ENCODE results near the gene LHPP. TPM values are rescaled to one million over a fixed set of nuclear protein-coding genes. Genes with fewer than 3 reads are reported as not detected.

LHPP gene
- total and polyA plus RNA-seq, 3 donors from 2014 or later: 34.2 to 46.0 (median 45.0) TPM

DNA sequence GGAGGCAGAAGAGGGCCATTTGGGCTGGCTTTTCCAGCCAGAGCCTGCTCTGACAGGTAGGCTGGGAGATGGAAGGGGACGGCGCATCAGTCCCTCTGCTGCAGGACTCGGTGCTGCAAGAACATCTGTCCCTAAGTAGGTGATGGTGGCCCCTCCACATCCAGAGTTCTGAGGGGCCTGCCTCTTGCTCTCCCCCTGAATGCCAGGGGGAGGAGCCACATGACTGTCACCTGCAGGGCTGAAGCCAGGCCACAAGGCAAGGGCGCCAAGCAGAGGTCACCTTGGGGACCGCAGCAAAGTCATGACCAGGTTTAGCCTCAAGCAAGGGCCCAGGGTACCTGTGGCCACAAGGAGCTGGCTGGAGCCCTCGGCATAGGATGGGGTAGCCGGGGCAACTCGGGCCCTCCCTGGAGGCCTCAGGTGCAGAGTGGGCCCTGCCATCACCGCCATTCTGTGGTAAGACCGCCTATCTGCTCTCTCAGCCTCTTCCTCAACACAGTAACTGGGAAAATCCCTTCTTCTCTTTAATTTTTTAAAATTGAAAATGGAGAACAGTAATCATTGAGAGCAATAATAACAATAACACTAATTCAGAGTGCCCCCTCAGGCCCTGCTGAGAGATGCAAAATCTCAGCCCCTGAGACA lies 183.3 kb downstream of the LHPP start:
- Histone ChIP-seq H3K36me3 (ENCODE audit: low read depth, missing control alignments) (no peaks in the 10 kb centered on the region), H3K27me3 (no peaks in the 10 kb centered on the region), H3K4me3 (no peak overlapping the region), H3K27ac (peak overlapping the region in 1 of 2 donors; percentile 78), H3K4me1 (peaks cover 92% of the 10 kb centered on the region), H3K9me3 (no peaks in the 10 kb centered on the region)
- no peak for DNase-seq
- TF ChIP-seq POLR2A (IDR thresholded peaks at IDR 0.05): no peak
- TF ChIP-seq, protein P1, sequence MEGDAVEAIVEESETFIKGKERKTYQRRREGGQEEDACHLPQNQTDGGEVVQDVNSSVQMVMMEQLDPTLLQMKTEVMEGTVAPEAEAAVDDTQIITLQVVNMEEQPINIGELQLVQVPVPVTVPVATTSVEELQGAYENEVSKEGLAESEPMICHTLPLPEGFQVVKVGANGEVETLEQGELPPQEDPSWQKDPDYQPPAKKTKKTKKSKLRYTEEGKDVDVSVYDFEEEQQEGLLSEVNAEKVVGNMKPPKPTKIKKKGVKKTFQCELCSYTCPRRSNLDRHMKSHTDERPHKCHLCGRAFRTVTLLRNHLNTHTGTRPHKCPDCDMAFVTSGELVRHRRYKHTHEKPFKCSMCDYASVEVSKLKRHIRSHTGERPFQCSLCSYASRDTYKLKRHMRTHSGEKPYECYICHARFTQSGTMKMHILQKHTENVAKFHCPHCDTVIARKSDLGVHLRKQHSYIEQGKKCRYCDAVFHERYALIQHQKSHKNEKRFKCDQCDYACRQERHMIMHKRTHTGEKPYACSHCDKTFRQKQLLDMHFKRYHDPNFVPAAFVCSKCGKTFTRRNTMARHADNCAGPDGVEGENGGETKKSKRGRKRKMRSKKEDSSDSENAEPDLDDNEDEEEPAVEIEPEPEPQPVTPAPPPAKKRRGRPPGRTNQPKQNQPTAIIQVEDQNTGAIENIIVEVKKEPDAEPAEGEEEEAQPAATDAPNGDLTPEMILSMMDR (IDR thresholded peaks at IDR 0.05): no peak
- 95 to 96% methylated on average over 7 to 10 of the region's 10 CpGs for WGBS, 2 donors
- intact Hi-C loops (cut with DNase I; ENCODE audit: low total_unique reads): no loop called here

DNA sequence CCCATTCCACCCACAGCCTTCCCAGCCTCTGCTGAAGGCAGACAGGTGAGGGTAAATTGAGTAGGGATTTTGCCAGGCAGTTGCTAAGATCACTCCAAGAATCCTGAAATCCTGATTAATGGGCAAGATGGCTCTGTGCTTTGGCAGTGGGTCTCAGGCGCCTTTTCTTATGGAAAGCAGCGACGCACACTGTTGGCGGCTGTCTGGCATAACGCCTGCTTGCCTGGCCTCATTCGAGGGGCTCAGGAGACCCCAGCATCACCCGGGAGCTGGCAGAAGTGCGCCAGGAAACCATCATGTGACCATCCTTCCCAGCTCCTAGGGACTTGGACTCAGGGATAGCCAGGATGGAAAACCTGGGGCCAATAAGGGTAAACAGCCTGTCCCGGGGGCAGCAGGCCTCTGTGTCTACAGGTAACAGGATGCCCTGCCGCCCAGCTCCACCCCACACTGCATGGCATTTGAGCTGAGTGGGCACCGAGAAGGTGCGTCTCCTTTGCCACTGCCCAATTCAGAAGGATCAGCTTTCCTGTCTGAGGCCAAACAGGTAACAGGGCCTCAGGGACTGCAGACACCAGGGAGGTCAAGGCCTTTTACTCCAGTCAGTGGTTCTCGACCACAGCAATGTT lies 184.0 kb downstream of the LHPP start:
- WGBS, 2 donors: 91 to 92% methylated on average over 8 to 13 of the region's 13 CpGs

DNA sequence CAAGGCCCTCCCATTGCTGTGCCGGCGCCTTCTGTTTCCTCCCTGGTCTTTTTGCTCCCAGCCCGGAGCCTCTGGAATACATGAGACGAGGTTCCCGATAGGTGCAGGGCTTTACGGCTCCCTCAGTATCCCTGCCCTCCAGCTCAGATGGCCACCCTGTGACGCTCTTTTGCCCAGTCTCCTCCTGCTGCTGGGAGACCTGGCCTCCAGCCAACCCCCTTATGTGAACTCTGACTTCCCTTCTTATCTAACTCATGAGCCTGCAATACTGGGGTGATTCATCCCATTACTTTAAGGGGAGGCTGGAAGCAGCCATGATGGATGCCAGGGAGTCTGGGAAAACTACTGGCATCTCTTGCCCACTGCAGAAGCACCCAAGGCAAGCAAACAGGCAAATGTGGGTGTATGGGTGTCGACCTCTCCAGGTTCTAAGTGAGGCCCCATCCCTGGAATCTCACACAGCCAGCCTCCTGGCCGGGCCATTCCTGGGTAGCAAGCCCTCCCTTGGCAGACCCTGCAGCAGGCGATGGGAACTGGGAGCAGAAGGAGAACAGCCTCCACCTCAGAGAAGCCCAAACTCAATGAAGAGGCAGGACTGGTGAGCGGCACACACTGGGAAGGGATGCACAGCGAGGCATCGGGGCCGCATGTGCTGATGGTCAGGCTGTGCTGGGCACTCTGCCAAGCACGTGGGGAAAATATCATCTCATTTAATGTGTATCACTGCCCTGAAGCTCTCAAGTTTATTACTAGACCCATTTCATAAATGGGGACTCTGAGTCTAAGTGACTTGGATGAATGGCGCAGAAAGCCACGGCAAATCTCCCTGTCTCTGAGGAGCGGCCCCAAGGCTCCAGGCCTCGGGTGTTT lies 185.1 kb downstream of the LHPP start:
- Histone ChIP-seq H3K4me1 (peaks cover 78% of the 10 kb centered on the region), H3K4me3 (no peak overlapping the region)
- TF ChIP-seq, protein P1 (IDR thresholded peaks at IDR 0.05): no peak
- no peak for TF ChIP-seq POLR2A (IDR thresholded peaks at IDR 0.05)

More for the DNA sequence above, 184.0 kb downstream of the LHPP start:
- H3K27me3 ChIP-seq: no peaks in the 10 kb centered on the region
- intact Hi-C loops (cut with DNase I; ENCODE audit: low total_unique reads): no loop called here
- H3K4me3 ChIP-seq: no peak overlapping the region
- no peak for TF ChIP-seq POLR2A (IDR thresholded peaks at IDR 0.05)
- TF ChIP-seq, protein P1 (IDR thresholded peaks at IDR 0.05): no peak
- no peaks in the 10 kb centered on the region for H3K36me3 ChIP-seq (ENCODE audit: low read depth, missing control alignments)
- peaks cover 87% of the 10 kb centered on the region for H3K4me1 ChIP-seq
- DNase-seq: no peak
- no peaks in the 10 kb centered on the region for H3K9me3 ChIP-seq
- H3K27ac ChIP-seq: peak overlapping the region; percentile 36 to 78

DNA sequence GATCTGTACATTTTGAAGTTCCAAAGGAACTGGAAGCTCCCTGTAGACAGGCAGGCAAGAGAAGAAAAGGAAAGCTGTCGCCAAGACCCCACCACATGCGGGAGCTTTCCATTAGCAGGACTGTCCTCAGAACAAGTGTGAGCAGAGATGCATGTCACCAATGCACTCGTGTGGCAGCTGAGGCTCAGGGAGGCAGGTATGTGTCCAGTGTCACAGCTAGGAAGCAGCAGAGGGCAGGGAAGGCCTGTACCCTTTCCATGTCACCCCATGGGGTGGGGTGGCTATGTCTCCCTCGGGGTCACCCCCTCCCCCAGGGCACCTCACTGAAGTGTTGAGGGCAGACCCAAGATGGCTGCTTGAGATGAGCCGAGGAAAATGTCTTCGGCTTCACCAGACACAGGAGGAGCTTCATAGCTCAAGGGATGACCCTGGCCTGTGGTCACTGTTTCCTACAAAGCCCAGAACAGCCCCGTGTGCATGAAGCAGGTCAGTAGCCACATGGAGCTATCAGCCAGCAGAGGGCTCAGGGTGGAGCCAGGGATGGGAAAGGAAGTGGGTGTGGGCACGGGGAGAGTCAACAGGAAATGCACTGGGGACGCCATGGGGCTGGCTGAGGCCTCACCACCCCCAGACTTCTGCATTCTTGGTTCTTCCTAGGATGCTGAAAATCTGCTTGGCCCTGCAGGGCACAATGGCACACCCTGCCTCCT lies 186.0 kb downstream of the LHPP start:
- H3K9me3 ChIP-seq: no peaks in the 10 kb centered on the region
- no peaks in the 10 kb centered on the region for H3K36me3 ChIP-seq (ENCODE audit: low read depth, missing control alignments)
- H3K27ac ChIP-seq: peak overlapping the region; percentile 46 to 78
- no peak for TF ChIP-seq POLR2A (IDR thresholded peaks at IDR 0.05)
- TF ChIP-seq, protein P1 (IDR thresholded peaks at IDR 0.05): no peak
- 70% methylated on average over 7 to 9 of the region's 9 CpGs for WGBS, 2 donors
- peaks cover 71% of the 10 kb centered on the region for H3K4me1 ChIP-seq
- intact Hi-C loops (cut with DNase I; ENCODE audit: low total_unique reads): no loop called here
- DNase-seq: peak; percentile 49
- H3K27me3 ChIP-seq: no peaks in the 10 kb centered on the region
- no peak overlapping the region for H3K4me3 ChIP-seq

More for the DNA sequence above, 185.1 kb downstream of the LHPP start:
- DNase-seq: peak; percentile 83
- Histone ChIP-seq H3K36me3 (ENCODE audit: low read depth, missing control alignments) (no peaks in the 10 kb centered on the region), H3K9me3 (no peaks in the 10 kb centered on the region), H3K27me3 (no peaks in the 10 kb centered on the region), H3K27ac (peak overlapping the region; percentile 36 to 78)
- intact Hi-C loops (cut with DNase I; ENCODE audit: low total_unique reads): no loop called here
- 62 to 67% methylated on average over 14 to 19 of the region's 19 CpGs for WGBS, 2 donors
